HUES64 (cell line): ENCODE measurements around the gene CARD19.

Experiments
- H3K27ac ChIP-seq: 2 replicates; pipeline ENCODE4 v1.7.0; 2013; ENCODE audit warnings: low read depth, low read length, inconsistent platforms
- H3K27me3 ChIP-seq: 2 replicates; pipeline ENCODE4 v1.6.1; 2013; ENCODE audit warnings: mild to moderate bottlenecking, low read length; ENCODE audit not compliant: insufficient read depth
- H3K36me3 ChIP-seq: 2 replicates; pipeline ENCODE4 v1.6.1; 2013; ENCODE audit warnings: mild to moderate bottlenecking, low read length; ENCODE audit not compliant: insufficient read depth
- H3K4me1 ChIP-seq: 2 replicates; pipeline ENCODE4 v1.6.1; 2013; ENCODE audit warnings: mild to moderate bottlenecking, low read length, moderate library complexity; ENCODE audit not compliant: insufficient read depth
- H3K4me3 ChIP-seq: 2 replicates; pipeline ENCODE4 v1.5.1; 2013; ENCODE audit warnings: mild to moderate bottlenecking, low read length, moderate library complexity
- H3K9ac ChIP-seq: 2 replicates; pipeline ENCODE4 v1.6.1; 2013; ENCODE audit warnings: mild to moderate bottlenecking, low read depth, low read length
- H3K9me3 ChIP-seq: 2 replicates; pipeline ENCODE4 v1.6.1; 2013; ENCODE audit warnings: low read depth, low read length; ENCODE audit not compliant: insufficient read depth
- WGBS: fragments of 150-250, 120-280 bp; methylation state at CpG from one replicate; pipeline ENCODE4 v1.1.7; 2013; ENCODE audit warnings: missing lambda C conversion rate; 5-methylcytosine and 5-hydroxymethylcytosine counted together

The CARD19 gene

GRCh38 chr9:93118863-93119702 lies 23.1 kb downstream of the CARD19 start:
- H3K4me1 ChIP-seq = peaks cover 8% of the 10 kb centered on the region; the same call in 1 of the 2 replicates
- H3K27ac ChIP-seq = no peak overlapping the region
- no peaks in the 10 kb centered on the region for H3K27me3 ChIP-seq
- H3K36me3 ChIP-seq = peaks cover 7% of the 10 kb centered on the region
- WGBS = 94% methylated on average over 12 of the region's 12 CpGs
- no peak overlapping the region for H3K9ac ChIP-seq
- no peak overlapping the region for H3K4me3 ChIP-seq
- no peaks in the 10 kb centered on the region for H3K9me3 ChIP-seq

- H3K27me3 ChIP-seq = no peaks in the 10 kb centered on the region
- no peak overlapping the region for H3K27ac ChIP-seq
- H3K9ac ChIP-seq = no peak overlapping the region
- H3K4me1 ChIP-seq = peaks cover 8% of the 10 kb centered on the region; the same call in 1 of the 2 replicates
- H3K9me3 ChIP-seq = no peaks in the 10 kb centered on the region
- peaks cover 9% of the 10 kb centered on the region for H3K36me3 ChIP-seq
- 93% methylated on average over 5 of the region's 5 CpGs for WGBS
- H3K4me3 ChIP-seq = no peak overlapping the region
These were observed 23.6 kb downstream of the CARD19 start for GRCh38 chr9:93119703-93119952.

- no peaks in the 10 kb centered on the region for H3K9me3 ChIP-seq
- no peak overlapping the region for H3K9ac ChIP-seq
- WGBS = 87% methylated on average over 21 of the region's 23 CpGs
- no peak overlapping the region for H3K4me3 ChIP-seq
- H3K36me3 ChIP-seq = peaks cover 14% of the 10 kb centered on the region
- H3K27me3 ChIP-seq = no peaks in the 10 kb centered on the region
- H3K27ac ChIP-seq = no peak overlapping the region
- peaks cover 8% of the 10 kb centered on the region; the same call in 1 of the 2 replicates for H3K4me1 ChIP-seq
These were observed 24.2 kb downstream of the CARD19 start for GRCh38 chr9:93119953-93120845.

GRCh38 chr9:93120846-93121315 lies 24.9 kb downstream of the CARD19 start:
- H3K27ac ChIP-seq = no peak overlapping the region
- peaks cover 8% of the 10 kb centered on the region; the same call in 1 of the 2 replicates for H3K4me1 ChIP-seq

GRCh38 chr9:93121316-93122241 lies 25.6 kb downstream of the CARD19 start:
- Histone ChIP-seq H3K27ac (no peak overlapping the region), H3K27me3 (no peaks in the 10 kb centered on the region), H3K9me3 (no peaks in the 10 kb centered on the region), H3K4me1 (peaks cover 5% of the 10 kb centered on the region), H3K4me3 (no peak overlapping the region), H3K36me3 (peaks cover 14% of the 10 kb centered on the region), H3K9ac (no peak overlapping the region)
- WGBS = 91% methylated on average over 20 of the region's 20 CpGs

More at GRCh38 chr9:93120846-93121315, 24.9 kb downstream of the CARD19 start:
- Histone ChIP-seq H3K4me3 (no peak overlapping the region), H3K9ac (no peak overlapping the region), H3K9me3 (no peaks in the 10 kb centered on the region), H3K36me3 (peaks cover 14% of the 10 kb centered on the region), H3K27me3 (no peaks in the 10 kb centered on the region)
- WGBS = 92% methylated on average over 11 of the region's 11 CpGs

- Histone ChIP-seq H3K27me3 (no peaks in the 10 kb centered on the region), H3K9me3 (no peaks in the 10 kb centered on the region), H3K4me1 (peaks cover 11% of the 10 kb centered on the region), H3K4me3 (no peak overlapping the region), H3K27ac (no peak overlapping the region), H3K9ac (no peak overlapping the region), H3K36me3 (peaks cover 14% of the 10 kb centered on the region)
- 96% methylated on average over 14 of the region's 14 CpGs for WGBS
These were observed 26.8 kb downstream of the CARD19 start for GRCh38 chr9:93122721-93123221.

GRCh38 chr9:93123561-93124283 lies 27.7 kb downstream of the CARD19 start:
- no peaks in the 10 kb centered on the region for H3K9me3 ChIP-seq
- peaks cover 14% of the 10 kb centered on the region for H3K36me3 ChIP-seq
- no peak overlapping the region for H3K27ac ChIP-seq
- 89% methylated on average over 14 of the region's 14 CpGs for WGBS
- no peak overlapping the region for H3K9ac ChIP-seq
- no peak overlapping the region for H3K4me3 ChIP-seq
- peaks cover 11% of the 10 kb centered on the region for H3K4me1 ChIP-seq
- no peaks in the 10 kb centered on the region for H3K27me3 ChIP-seq

- Histone ChIP-seq H3K9ac (no peak overlapping the region), H3K27ac (no peak overlapping the region), H3K27me3 (no peaks in the 10 kb centered on the region), H3K9me3 (no peaks in the 10 kb centered on the region), H3K36me3 (peaks cover 14% of the 10 kb centered on the region), H3K4me3 (no peak overlapping the region), H3K4me1 (peaks cover 11% of the 10 kb centered on the region)
- WGBS = 95% methylated on average over 16 of the region's 16 CpGs
These were observed 28.8 kb downstream of the CARD19 start for GRCh38 chr9:93124793-93125192.

GRCh38 chr9:93125331-93125894 lies 29.4 kb downstream of the CARD19 start:
- Histone ChIP-seq H3K36me3 (peaks cover 14% of the 10 kb centered on the region), H3K27ac (no peak overlapping the region), H3K27me3 (no peaks in the 10 kb centered on the region), H3K4me3 (no peak overlapping the region), H3K9ac (no peak overlapping the region), H3K4me1 (peaks cover 11% of the 10 kb centered on the region), H3K9me3 (no peaks in the 10 kb centered on the region)
- 94% methylated on average over 10 of the region's 10 CpGs for WGBS
